ENCODE measurements around the gene GOLM1.

GOLM1 gene

GRCh38 chr9:86042199-86042978 is 57.0 kb downstream of the GOLM1 start:
- H3K36me3 ChIP-seq (ENCODE audit: control insufficient read depth in 2 of 2, insufficient read depth in 1 of 2, low read length in 2 of 2), result peaks cover 0 to 46% of the 10 kb centered on the region in 2 experiments; a peak in 2 of 3 replicates
- no peak for TF ChIP-seq YY1 (tag by site-specific recombination; IDR thresholded peaks at IDR 0.05)
- peak; percentile 57; the same call in 1 of the 2 replicates for TF ChIP-seq SCRT2 (tag by site-specific recombination; IDR thresholded peaks at IDR 0.05)
- no peak for TF ChIP-seq SP2 (tag by site-specific recombination; IDR thresholded peaks at IDR 0.05)
- CTCF ChIA-PET, result interaction anchor here (3.3 kb wide), 1 partner anchor 160 kb away, joined by 16 read pairs; no protein-coding TSS in a partner anchor
- no peak overlapping the region for H3K4me3 ChIP-seq (ENCODE audit: low read depth, low read length)
- POLR2A ChIA-PET, result interaction anchor here (0.6 kb wide), 1 partner anchor 198 kb away, joined by 6 read pairs; no protein-coding TSS in a partner anchor
- H3K27ac ChIP-seq (ENCODE audit: extremely low read depth, low read depth, low read length), result no peak overlapping the region
- no peaks in the 10 kb centered on the region for H3K9me3 ChIP-seq (ENCODE audit: control insufficient read depth, insufficient read depth, low read depth, low read length)
- no peaks in the 10 kb centered on the region for H3K4me1 ChIP-seq (ENCODE audit: control insufficient read depth, insufficient read depth, low read length)

- H3K27ac ChIP-seq (ENCODE audit: extremely low read depth, low read depth, low read length), result no peak overlapping the region
- H3K9me3 ChIP-seq (ENCODE audit: control insufficient read depth, insufficient read depth, low read depth, low read length), result no peaks in the 10 kb centered on the region
- peaks cover 0 to 48% of the 10 kb centered on the region in 2 experiments; a peak in 2 of 3 replicates for H3K36me3 ChIP-seq (ENCODE audit: control insufficient read depth in 2 of 2, insufficient read depth in 1 of 2, low read length in 2 of 2)
- H3K4me1 ChIP-seq (ENCODE audit: control insufficient read depth, insufficient read depth, low read length), result no peaks in the 10 kb centered on the region
- no peak overlapping the region for H3K4me3 ChIP-seq (ENCODE audit: low read depth, low read length)
- POLR2A ChIA-PET, result interaction anchor here (0.6 kb wide), 1 partner anchor 199 kb away, joined by 6 read pairs; no protein-coding TSS in a partner anchor
- CTCF ChIA-PET, result interaction anchor here (0.7 to 3.3 kb wide), 2 partner anchors 162 to 481 kb away, joined by 5 to 16 read pairs; no protein-coding TSS in a partner anchor
- peak; percentile 40; the same call in 1 of the 2 replicates for TF ChIP-seq ZNF341 (tag by site-specific recombination; IDR thresholded peaks at IDR 0.05; ENCODE audit: low read depth)
- TF ChIP-seq ZFHX2 (tag by site-specific recombination; conservative IDR thresholded peaks at IDR 0.05), result peak; percentile 35; the same call in 1 of the 2 replicates
- 0 out of 2 replicates have a peak, but pooled peaks have one; percentile 7 for TF ChIP-seq EGR2 (tag by site-specific recombination; IDR thresholded peaks at IDR 0.05; ENCODE audit: low read depth)
- no peak for TF ChIP-seq ZNF16 (tag by site-specific recombination; IDR thresholded peaks at IDR 0.05; ENCODE audit: low read depth)
- TF ChIP-seq ZIC2 (tag by site-specific recombination; IDR thresholded peaks at IDR 0.05), result peak; percentile 61
These were observed 58.0 kb downstream of the GOLM1 start for GRCh38 chr9:86041311-86041741.

DNA sequence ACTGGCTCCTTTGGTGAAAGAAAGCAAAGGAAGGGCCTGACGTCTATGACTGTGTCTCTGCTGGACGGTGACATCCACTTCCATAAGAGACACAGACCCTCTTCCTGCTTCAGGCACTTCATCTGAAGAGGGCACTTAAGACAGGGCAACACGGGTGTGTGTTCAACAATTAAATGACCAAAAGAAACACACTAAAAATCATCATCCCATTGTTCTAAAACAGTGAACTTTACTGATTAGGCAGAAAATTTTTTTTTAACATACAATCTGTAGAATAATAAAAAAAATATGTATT is 58.5 kb downstream of the GOLM1 start:
- Histone ChIP-seq H3K9me3 (ENCODE audit: control insufficient read depth, insufficient read depth, low read depth, low read length) (no peaks in the 10 kb centered on the region), H3K27ac (ENCODE audit: extremely low read depth, low read depth, low read length) (no peak overlapping the region), H3K36me3 (ENCODE audit: control insufficient read depth in 2 of 2, insufficient read depth in 1 of 2, low read length in 2 of 2) (peaks cover 0 to 51% of the 10 kb centered on the region in 2 experiments; a peak in 2 of 3 replicates), H3K4me3 (ENCODE audit: low read depth, low read length) (no peak overlapping the region), H3K4me1 (ENCODE audit: control insufficient read depth, insufficient read depth, low read length) (no peaks in the 10 kb centered on the region)
- ChIA-PET CTCF (interaction anchor here (0.7 to 3.3 kb wide), 2 partner anchors 162 to 482 kb away, joined by 5 to 16 read pairs; no protein-coding TSS in a partner anchor), POLR2A (no interaction called here)
- TF ChIP-seq ZNF747 (tag by site-specific recombination; IDR thresholded peaks at IDR 0.05) (no peak), ZNF585B (tag by site-specific recombination; IDR thresholded peaks at IDR 0.05) (no peak), GLIS1 (tag by site-specific recombination; IDR thresholded peaks at IDR 0.05) (no peak), KLF16 (tag by site-specific recombination; IDR thresholded peaks at IDR 0.05) (no peak), ZNF530 (tag by site-specific recombination; IDR thresholded peaks at IDR 0.05; ENCODE audit: low read depth) (no peak), SCRT1 (tag by site-specific recombination; IDR thresholded peaks at IDR 0.05; ENCODE audit: borderline replicate concordance) (no peak), ZNF211 (tag by site-specific recombination; IDR thresholded peaks at IDR 0.05; ENCODE audit: low read depth) (no peak), ZNF777 (tag by site-specific recombination; IDR thresholded peaks at IDR 0.05; ENCODE audit: borderline replicate concordance) (no peak), SP2 (tag by site-specific recombination; IDR thresholded peaks at IDR 0.05) (no peak), INSM2 (tag by site-specific recombination; IDR thresholded peaks at IDR 0.05) (no peak), ZNF354C (tag by site-specific recombination; IDR thresholded peaks at IDR 0.05; ENCODE audit: borderline replicate concordance, low read depth) (no peak), ZNF837 (tag by site-specific recombination; IDR thresholded peaks at IDR 0.05) (no peak), ZNF544 (tag by site-specific recombination; IDR thresholded peaks at IDR 0.05) (no peak)
- TF ChIP-seq, protein P1, sequence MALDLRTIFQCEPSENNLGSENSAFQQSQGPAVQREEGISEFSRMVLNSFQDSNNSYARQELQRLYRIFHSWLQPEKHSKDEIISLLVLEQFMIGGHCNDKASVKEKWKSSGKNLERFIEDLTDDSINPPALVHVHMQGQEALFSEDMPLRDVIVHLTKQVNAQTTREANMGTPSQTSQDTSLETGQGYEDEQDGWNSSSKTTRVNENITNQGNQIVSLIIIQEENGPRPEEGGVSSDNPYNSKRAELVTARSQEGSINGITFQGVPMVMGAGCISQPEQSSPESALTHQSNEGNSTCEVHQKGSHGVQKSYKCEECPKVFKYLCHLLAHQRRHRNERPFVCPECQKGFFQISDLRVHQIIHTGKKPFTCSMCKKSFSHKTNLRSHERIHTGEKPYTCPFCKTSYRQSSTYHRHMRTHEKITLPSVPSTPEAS (tag by site-specific recombination; IDR thresholded peaks at IDR 0.05), result no peak
- TF ChIP-seq, protein P2, sequence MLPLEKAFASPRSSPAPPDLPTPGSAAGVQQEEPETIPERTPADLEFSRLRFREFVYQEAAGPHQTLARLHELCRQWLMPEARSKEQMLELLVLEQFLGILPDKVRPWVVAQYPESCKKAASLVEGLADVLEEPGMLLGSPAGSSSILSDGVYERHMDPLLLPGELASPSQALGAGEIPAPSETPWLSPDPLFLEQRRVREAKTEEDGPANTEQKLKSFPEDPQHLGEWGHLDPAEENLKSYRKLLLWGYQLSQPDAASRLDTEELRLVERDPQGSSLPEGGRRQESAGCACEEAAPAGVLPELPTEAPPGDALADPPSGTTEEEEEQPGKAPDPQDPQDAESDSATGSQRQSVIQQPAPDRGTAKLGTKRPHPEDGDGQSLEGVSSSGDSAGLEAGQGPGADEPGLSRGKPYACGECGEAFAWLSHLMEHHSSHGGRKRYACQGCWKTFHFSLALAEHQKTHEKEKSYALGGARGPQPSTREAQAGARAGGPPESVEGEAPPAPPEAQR (tag by site-specific recombination; IDR thresholded peaks at IDR 0.05), result no peak
- TF ChIP-seq, protein P3, sequence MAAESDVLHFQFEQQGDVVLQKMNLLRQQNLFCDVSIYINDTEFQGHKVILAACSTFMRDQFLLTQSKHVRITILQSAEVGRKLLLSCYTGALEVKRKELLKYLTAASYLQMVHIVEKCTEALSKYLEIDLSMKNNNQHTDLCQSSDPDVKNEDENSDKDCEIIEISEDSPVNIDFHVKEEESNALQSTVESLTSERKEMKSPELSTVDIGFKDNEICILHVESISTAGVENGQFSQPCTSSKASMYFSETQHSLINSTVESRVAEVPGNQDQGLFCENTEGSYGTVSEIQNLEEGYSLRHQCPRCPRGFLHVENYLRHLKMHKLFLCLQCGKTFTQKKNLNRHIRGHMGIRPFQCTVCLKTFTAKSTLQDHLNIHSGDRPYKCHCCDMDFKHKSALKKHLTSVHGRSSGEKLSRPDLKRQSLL (tag by site-specific recombination; IDR thresholded peaks at IDR 0.05), result no peak

Measured in HEK293 (cell line).